PC-3 (cell line): ENCODE data around the gene MAPK8IP2. TPM values are rescaled to one million over a fixed set of nuclear protein-coding genes. Genes with fewer than 3 reads are reported as not detected.

Experiments used
- ATAC-seq: fragments of 200-7000 bp; cut with Tn5 transposase; 2 replicates; pipeline ENCODE4 v1.9.1; 2020; ENCODE audit warnings: mild to moderate bottlenecking, moderate library complexity
- BruUV-seq: library from RNA; stranded (reverse); fragments of 400-500 nt; replicated peaks from 2 replicates; lab custom pipeline; 2021; lab: Mats Ljungman, UMichigan
- CTCF ChIA-PET: fragments of 300-600 bp; sonication (Branson Sonifier 250); formaldehyde crosslinking; loops from one replicate; lab custom pipeline; 2022; ENCODE audit warnings: antibody characterized with exemption; lab: Charles Lee
- POLR2A ChIA-PET: fragments of 300-600 bp; sonication (Branson Sonifier 250); formaldehyde crosslinking; loops from one replicate; lab custom pipeline; 2022; ENCODE audit warnings: antibody characterized with exemption; ENCODE audit not compliant: unreplicated experiment; lab: Charles Lee
- DNase-seq: peaks from one replicate; pipeline ENCODE4 v3.0.0-alpha.2; 2015
- H2AFZ ChIP-seq: fragments of 300-600 bp; sonication (generic); 2 replicates; pipeline ENCODE4 v1.6.0; 2016; ENCODE audit warnings: antibody characterized with exemption, low read length
- H3F3A ChIP-seq: fragments of 300-600 bp; sonication (generic); one replicate; pipeline ENCODE4 v1.6.0; 2017; ENCODE audit warnings: antibody characterized with exemption, low read length, control low read depth, mild to moderate bottlenecking; ENCODE audit not compliant: unreplicated experiment
- H3K27ac ChIP-seq: fragments of 300-600 bp; sonication (generic); 2 replicates; pipeline ENCODE4 v1.5.1; 2016; ENCODE audit warnings: mild to moderate bottlenecking, low read length
- H3K27me3 ChIP-seq: fragments of 300-600 bp; sonication (generic); 2 replicates; pipeline ENCODE4 v1.6.1; 2016; ENCODE audit warnings: low read length, mixed read lengths
- H3K36me3 ChIP-seq: fragments of 300-600 bp; sonication (generic); 2 replicates; pipeline ENCODE4 v1.6.1; 2016; ENCODE audit warnings: low read depth, mixed run types, low read length, mixed read lengths
- H3K4me1 ChIP-seq: fragments of 300-600 bp; sonication (generic); 2 replicates; pipeline ENCODE4 v1.5.1; 2016; ENCODE audit warnings: low read length; ENCODE audit not compliant: insufficient read depth
- H3K4me2 ChIP-seq: fragments of 300-600 bp; sonication (generic); 2 replicates; pipeline ENCODE4 v1.6.0; 2016; ENCODE audit warnings: low read length
- H3K4me3 ChIP-seq: fragments of 300-600 bp; sonication (generic); 2 replicates; pipeline ENCODE4 v1.5.1; 2016; ENCODE audit warnings: mild to moderate bottlenecking, low read length, mixed read lengths
- H3K79me2 ChIP-seq: fragments of 300-600 bp; sonication (generic); 2 replicates; pipeline ENCODE4 v1.6.1; 2017; ENCODE audit warnings: low read length, mixed read lengths
- H3K9ac ChIP-seq: fragments of 300-600 bp; sonication (generic); 2 replicates; pipeline ENCODE4 v1.6.0; 2016; ENCODE audit warnings: mild to moderate bottlenecking, low read length
- H3K9me2 ChIP-seq: fragments of 300-600 bp; sonication (generic); replicated peaks from 2 replicates; pipeline ENCODE4 v1.6.1; 2016; ENCODE audit warnings: mixed run types, low read length, mixed read lengths
- H3K9me3 ChIP-seq: fragments of 300-600 bp; sonication (generic); 2 replicates; pipeline ENCODE4 v1.6.1; 2016; ENCODE audit warnings: low read length, mixed read lengths
- H4K20me1 ChIP-seq: fragments of 300-600 bp; sonication (generic); 2 replicates; pipeline ENCODE4 v1.6.1; 2016; ENCODE audit warnings: low read length, mixed read lengths
- EZH2 ChIP-seq: fragments of 300-600 bp; sonication (generic); IDR thresholded peaks from one replicate; pipeline ENCODE4 v1.6.1; 2017; ENCODE audit warnings: antibody characterized with exemption, mild to moderate bottlenecking, low read length; ENCODE audit not compliant: unreplicated experiment
- EZH2phosphoT487 ChIP-seq: fragments of 300-600 bp; sonication (generic); IDR thresholded peaks from 2 replicates; pipeline ENCODE4 v1.6.1; 2018; ENCODE audit warnings: mild to moderate bottlenecking, antibody characterized with exemption, low read length, borderline replicate concordance
- intact Hi-C: fragments of 100-400 bp; cut with micrococcal nuclease; formaldehyde crosslinking; loops from 2 replicates; pipeline ENCODE4 v1.9.0; 2023
- total RNA-seq: library from RNA; depleted of rRNA; stranded (reverse); fragments of >200 nt; gene quantifications from 2 replicates; pipeline ENCODE4 v1.2.3, GENCODE V29; 2014
- TF ChIP-seq, protein P1 (sequence below): fragments of 300-600 bp; sonication (generic); conservative IDR thresholded peaks from 2 replicates; pipeline ENCODE4 v1.5.1; 2017; ENCODE audit warnings: antibody characterized with exemption, low read depth, mild to moderate bottlenecking, low read length

Gene MAPK8IP2
- total RNA-seq, 1 experiment from 2014 or later, result 1.5 TPM

DNA sequence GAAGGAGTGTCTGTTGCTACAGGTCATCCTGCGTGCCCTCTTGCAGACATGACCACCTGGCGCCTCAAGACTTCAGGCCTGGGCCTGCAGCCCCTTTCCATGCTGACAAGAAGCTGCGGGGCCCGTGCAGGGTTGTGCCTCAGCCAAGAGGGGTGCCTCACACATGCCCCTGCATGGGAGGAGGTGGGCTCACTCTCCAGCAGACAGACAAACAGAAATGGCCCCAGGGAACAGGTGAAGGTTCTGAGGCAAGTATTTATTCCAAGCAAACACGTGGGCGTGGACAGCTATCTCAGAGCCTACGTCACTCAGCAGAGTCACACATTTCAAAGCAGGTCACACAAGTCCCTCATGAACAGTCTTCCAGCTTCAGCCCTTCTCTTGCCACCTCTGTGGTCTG, 32.0 kb upstream of the MAPK8IP2 start:
- BruUV-seq, result no TSS peak
- H3K9me2 ChIP-seq, result no peaks in the 10 kb centered on the region
- H3K27me3 ChIP-seq, result no peaks in the 10 kb centered on the region
- H3K4me2 ChIP-seq, result no peak overlapping the region
- H2AFZ ChIP-seq, result no peak overlapping the region
- H4K20me1 ChIP-seq, result no peaks in the 10 kb centered on the region
- DNase-seq (no peak), ATAC-seq (no peak)
- H3K27ac ChIP-seq, result no peak overlapping the region
- H3K79me2 ChIP-seq, result no peaks in the 10 kb centered on the region
- H3K36me3 ChIP-seq, result no peaks in the 10 kb centered on the region
- TF ChIP-seq, protein P1, sequence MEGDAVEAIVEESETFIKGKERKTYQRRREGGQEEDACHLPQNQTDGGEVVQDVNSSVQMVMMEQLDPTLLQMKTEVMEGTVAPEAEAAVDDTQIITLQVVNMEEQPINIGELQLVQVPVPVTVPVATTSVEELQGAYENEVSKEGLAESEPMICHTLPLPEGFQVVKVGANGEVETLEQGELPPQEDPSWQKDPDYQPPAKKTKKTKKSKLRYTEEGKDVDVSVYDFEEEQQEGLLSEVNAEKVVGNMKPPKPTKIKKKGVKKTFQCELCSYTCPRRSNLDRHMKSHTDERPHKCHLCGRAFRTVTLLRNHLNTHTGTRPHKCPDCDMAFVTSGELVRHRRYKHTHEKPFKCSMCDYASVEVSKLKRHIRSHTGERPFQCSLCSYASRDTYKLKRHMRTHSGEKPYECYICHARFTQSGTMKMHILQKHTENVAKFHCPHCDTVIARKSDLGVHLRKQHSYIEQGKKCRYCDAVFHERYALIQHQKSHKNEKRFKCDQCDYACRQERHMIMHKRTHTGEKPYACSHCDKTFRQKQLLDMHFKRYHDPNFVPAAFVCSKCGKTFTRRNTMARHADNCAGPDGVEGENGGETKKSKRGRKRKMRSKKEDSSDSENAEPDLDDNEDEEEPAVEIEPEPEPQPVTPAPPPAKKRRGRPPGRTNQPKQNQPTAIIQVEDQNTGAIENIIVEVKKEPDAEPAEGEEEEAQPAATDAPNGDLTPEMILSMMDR, result no peak
- TF ChIP-seq EZH2, result no peak
- no peak for TF ChIP-seq EZH2phosphoT487
- CTCF ChIA-PET, result no interaction called here
- no peaks in the 10 kb centered on the region for H3K9me3 ChIP-seq
- H3K4me1 ChIP-seq, result peaks cover 7% of the 10 kb centered on the region
- POLR2A ChIA-PET, result no interaction called here
- no peak overlapping the region for H3K9ac ChIP-seq
- no peak overlapping the region for H3K4me3 ChIP-seq
- H3F3A ChIP-seq, result no peaks in the 10 kb centered on the region
- intact Hi-C loops, result no loop called here

DNA sequence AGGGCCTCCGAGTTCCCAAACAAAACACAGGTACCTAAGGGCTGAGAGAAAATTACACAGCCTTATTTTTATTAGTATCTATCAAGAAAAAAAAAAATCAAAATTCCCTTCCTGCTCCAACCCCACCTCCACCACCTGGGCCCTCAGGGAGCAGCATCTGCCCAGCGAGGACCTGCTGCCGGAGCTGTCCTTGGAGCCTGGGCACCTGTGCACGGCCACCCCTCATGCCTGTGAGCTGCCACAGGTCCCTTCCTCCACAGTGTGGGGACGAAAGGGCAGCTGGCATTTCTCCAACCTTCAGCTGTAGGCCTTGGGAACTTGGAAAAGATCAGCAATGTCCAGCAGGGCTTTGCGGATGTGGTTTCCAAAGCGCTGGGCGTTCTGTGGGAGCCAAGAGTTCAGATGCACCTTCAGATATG, 31.5 kb upstream of the MAPK8IP2 start:
- Histone ChIP-seq H3K4me3 (no peak overlapping the region), H2AFZ (no peak overlapping the region), H3K9ac (no peak overlapping the region), H3K4me2 (no peak overlapping the region), H3K9me2 (no peaks in the 10 kb centered on the region), H4K20me1 (no peaks in the 10 kb centered on the region), H3K27ac (no peak overlapping the region), H3K36me3 (no peaks in the 10 kb centered on the region), H3K9me3 (no peaks in the 10 kb centered on the region), H3K27me3 (no peaks in the 10 kb centered on the region), H3K4me1 (peaks cover 7% of the 10 kb centered on the region), H3F3A (no peaks in the 10 kb centered on the region), H3K79me2 (no peaks in the 10 kb centered on the region)
- ChIA-PET POLR2A (no interaction called here), CTCF (no interaction called here)
- ATAC-seq (no peak), DNase-seq (no peak)
- intact Hi-C loops, result no loop called here
- no peak for TF ChIP-seq EZH2
- TF ChIP-seq, protein P1, result no peak
- no peak for TF ChIP-seq EZH2phosphoT487
- no TSS peak for BruUV-seq

DNA sequence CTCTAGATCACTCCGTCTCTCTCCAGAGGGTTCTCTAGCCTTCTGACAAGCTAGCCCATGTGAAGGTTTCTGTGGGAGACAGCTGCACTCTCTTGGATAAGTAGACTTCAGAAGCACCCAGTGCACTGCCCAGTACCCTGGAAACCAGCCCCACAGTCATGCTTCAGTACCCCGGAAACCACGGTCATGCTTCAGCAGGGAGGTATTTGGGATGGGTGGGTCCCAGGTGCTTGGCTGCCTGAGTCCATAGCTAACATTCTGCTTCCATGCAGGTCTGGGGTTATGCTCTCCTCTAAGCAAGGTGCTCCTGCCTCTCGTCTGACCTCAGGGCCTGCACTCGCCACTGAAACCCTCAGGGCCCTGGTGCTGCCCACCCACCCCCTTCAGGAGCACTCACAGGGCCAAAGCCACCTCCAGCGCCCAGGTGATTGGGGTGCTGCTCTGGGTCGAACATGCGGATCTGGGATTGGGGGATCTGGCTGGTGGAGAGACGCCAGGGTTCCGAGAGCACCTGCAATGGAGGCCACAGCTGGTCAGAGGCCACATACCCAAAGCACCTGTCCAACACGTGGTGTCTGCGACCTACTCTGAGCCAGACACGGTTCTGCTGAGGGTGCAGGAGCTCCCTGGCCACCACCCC, 30.6 kb upstream of the MAPK8IP2 start:
- ChIA-PET POLR2A (no interaction called here), CTCF (no interaction called here)
- H3K27me3 ChIP-seq, result no peaks in the 10 kb centered on the region
- no peak for DNase-seq
- no peak for ATAC-seq
- H3K36me3 ChIP-seq, result no peaks in the 10 kb centered on the region
- H3K4me2 ChIP-seq, result no peak overlapping the region
- intact Hi-C loops, result no loop called here
- H3K9ac ChIP-seq, result no peak overlapping the region
- H3K4me3 ChIP-seq, result no peak overlapping the region
- no peaks in the 10 kb centered on the region for H3K9me2 ChIP-seq
- H2AFZ ChIP-seq, result no peak overlapping the region
- no peak overlapping the region for H3K27ac ChIP-seq
- BruUV-seq, result no TSS peak
- H3F3A ChIP-seq, result no peaks in the 10 kb centered on the region
- H4K20me1 ChIP-seq, result no peaks in the 10 kb centered on the region
- no peaks in the 10 kb centered on the region for H3K9me3 ChIP-seq
- H3K4me1 ChIP-seq, result no peaks in the 10 kb centered on the region
- H3K79me2 ChIP-seq, result no peaks in the 10 kb centered on the region
- no peak for TF ChIP-seq EZH2
